ENCODE results near the gene DHRS1.
"Not testable (repeated sequence)": the region's sequence is repeated elsewhere in the genome, so short reads cannot be mapped to it uniquely, and the experiment has no call there.

Gene DHRS1

DNA sequence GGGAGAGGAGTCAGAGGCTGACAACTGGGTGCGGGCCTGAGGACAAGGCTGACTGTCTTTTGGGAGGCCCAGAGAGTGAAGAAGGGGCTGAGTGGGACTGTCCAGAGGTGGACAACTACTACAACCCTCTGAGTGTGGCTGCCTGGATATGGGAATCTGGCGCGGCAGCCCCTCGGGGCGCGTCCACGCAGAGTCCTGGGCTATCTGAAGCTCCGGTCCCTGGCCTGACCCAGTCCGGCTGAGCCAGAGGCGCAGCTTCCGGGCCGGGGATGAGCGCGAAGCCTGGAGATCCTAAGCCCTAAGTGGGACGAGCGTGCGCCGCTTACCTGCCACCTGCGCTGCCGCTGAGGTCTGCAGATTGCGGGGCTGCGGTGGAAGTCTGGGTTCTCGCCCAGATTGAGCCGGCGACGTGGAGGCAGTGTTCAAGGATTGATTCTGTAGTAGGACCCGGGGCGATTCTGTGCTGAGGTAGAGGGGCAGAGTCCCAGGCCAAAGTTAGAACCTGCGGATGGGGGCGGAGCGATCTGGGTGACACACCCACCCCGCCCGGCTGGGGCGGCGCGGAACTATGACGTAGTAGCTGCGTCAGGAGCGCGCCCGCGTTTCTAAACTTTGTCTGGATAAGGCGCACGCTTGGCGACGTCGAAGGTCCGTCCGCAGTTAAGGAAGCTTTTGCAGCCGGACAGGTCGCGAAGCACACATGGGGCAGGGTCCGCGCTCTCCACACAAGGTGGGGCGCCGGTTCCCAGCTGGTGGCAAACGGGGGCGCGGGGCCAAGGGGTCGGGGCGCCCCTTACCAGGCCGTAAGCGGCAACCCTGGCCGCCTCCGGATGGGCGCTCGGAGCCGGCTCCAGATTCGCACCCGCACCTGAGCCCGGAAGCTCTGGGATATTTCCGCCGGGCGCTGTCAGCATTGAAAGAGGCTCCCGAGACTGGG is at the start of gene DHRS1, which contains the start of gene NOP9:
TSS of gene DHRS1 (minus strand) at position 526 of the 937 bp plus-strand sequence. CDS start 674 bp downstream, outside the sequence.
TSS of gene NOP9 (plus strand) at position 596 of the 937 bp plus-strand sequence. CDS start at position 701, 105 bp downstream.
- no peak for DNase-seq

DNA sequence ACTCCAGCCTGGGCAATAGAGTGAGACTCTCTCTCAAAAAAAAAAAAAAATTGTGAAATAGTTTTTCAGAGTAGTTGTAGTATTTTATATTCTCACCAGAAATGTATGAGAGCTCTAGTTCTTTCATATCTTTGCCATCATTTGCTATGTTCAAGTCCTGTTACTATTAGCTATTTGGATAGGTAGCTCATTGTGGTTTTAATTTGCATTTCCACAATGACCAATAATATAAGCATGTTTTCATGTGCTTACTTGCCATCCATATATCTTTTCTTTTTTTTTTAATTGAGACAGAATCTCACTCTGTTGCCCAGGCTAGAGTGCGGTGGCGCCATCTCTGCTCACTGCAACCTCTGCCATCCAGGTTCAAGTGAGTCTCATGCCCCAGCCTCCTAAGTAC is 48.6 kb upstream of the DHRS1 start:
- no peak for DNase-seq

DNA sequence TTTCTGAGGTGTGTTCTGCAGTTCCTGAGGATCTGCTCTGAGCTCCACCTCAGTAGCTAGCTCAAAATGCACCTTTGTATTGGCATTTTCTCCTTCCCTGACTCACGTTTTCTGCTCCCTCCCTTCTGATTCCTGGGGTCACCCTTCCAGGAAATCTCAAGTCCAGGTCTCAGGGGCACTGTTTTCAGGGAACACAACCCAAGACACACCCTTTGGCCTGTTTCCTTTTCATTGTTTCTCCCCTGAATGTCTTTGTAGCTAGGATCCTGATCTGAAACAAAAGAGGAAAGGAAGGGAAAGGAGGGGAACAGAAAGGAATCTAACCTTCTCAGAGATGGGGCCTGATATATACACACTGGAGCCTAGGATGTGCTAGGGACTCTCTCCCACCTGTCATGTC is 47.6 kb upstream of the DHRS1 start:
- no peak for DNase-seq

DNA sequence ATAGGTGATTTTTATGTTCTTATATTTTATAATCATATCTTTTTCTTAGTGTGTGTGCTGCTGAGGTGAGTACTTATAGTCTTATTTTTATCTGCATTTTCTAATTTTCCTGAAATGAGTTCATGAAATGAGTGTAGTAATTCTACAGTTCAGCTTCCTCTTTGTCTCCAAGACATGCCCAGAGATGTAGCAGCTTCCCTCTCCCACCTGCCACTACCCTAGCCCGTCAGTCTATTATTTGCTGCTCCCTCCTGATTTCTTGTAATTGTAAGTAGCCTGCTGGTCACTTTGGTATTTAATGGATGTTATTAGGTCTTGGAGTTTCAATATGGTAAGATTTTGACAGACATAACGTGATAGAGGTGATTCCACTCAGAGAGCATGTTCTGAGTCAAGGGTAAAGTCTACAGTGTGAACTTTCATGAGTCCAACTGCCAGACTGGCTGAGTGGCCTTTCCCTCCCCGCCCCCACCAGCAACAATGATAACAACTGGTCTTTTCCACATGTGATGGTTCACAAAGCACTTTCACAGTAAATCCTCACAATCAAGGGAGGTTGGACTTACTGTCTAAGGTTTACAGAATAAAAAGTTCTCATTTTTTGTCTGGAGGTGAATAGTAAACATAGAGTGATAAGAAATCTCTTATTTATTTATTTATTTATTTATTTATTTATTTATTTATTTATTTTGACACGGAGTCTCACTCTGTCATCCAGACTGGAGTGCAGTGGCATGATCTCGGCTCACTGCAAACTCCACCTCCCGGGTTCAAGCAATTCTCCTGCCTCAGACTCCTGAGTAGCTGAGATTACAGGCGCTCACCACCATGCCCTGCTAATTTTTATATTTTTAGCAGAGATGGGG is 44.4 kb upstream of the DHRS1 start:
- no peak for DNase-seq

- no peak for DNase-seq
Observed at GRCh38 chr14:24342889-24343288, 43.3 kb upstream of the DHRS1 start.

DNA sequence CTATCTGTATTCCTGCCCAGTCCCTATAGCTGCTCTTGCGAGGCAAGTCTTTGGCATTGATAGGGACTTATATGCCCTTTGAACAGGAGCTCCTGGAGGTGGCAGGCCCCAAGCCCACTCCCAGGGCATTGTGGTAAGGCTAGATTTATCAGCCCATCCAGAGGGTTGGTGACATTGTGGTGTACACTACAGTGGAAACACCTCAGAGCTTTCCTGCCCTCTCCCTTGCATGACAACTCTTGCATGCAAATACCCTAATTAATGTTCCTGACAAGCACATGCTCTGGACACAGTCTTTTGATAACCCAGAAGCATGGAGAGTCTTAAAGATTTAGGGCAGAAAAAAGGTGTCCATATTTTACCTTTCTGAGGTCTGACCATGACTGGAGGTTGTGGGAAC is 41.0 kb upstream of the DHRS1 start:
- DNase-seq: no peak

GRCh38 chr14:24339284-24340151 is 39.9 kb upstream of the DHRS1 start, which contains the start of gene RIPK3:
Gene RIPK3, minus strand, starts transcription at chr14:24339991. Its CDS starts 165 bp downstream, at chr14:24339826.
- DNase-seq: no peak

DNA sequence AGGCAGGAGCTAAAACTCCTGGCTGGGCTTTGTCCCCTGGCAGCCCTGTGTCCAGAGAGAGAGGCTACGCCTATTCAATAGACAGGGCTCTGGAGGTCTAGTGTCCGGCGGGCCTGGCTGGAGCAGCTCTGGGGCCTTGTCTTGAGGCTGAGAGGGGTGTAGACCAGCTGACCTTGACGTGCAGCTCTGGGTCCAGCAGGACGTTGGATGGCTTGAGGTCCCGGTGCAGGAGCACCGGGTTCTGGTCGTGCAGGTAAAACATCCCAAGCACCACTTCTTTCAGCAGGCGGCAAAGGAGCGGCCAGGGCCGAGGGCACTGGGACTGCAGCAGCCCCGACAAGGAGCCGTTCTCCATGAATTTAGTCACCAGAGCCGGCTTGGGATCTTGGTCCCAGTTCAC is 39.3 kb upstream of the DHRS1 start:
- DNase-seq: no peak

GRCh38 chr14:24337824-24338175 is 38.2 kb upstream of the DHRS1 start:
- no peak for DNase-seq

- no peak for DNase-seq
Observed at GRCh38 chr14:24337144-24337823, 37.7 kb upstream of the DHRS1 start.

- no peak for DNase-seq
Observed at GRCh38 chr14:24335461-24336171, 36.0 kb upstream of the DHRS1 start.

GRCh38 chr14:24334431-24335291 is 35.1 kb upstream of the DHRS1 start, which contains the start of gene ADCY4:
Gene ADCY4, minus strand, starts transcription at chr14:24335071. Its CDS starts 419 bp downstream, at chr14:24334652.
- no peak for DNase-seq

DNA sequence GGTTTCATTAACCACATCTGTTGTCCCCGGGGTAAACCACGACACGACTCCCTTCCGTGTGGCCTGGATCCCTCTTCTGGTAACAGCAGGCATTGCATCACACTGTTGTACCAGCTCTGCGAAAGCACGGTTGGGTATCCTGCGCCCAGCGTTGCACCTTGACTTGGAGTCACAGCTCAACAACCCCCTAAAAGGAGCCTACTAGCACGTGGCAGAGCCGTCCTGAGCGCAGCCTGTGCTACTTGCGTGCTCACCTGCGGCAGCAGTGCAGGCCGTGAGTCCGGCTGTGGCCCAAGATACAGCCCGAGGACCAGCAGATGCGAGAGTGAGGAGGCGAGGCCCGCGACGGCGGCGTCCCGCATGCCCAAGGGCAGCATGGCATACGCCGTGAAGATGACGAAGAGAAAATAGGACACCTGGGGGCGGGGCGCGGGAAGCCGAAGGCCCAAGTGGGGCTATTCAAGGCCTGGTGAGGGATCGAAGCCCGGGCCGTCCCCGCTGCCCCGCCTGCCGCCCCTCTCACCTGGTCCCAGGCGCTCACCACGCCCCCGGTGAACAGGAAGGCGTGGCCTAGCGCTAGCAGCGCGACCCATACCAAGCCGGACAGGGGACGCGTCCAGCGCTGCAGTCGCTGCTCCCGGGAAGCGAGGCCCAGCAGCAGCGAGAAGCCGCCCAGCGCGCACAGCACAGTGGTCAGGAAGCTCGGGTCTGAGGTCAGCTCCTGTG is 32.9 kb upstream of the DHRS1 start:
- no peak for DNase-seq

GRCh38 chr14:24331731-24332267 is 32.2 kb upstream of the DHRS1 start:
- no peak for DNase-seq

GRCh38 chr14:24330973-24331674 is 31.5 kb upstream of the DHRS1 start:
- DNase-seq: no peak

DNA sequence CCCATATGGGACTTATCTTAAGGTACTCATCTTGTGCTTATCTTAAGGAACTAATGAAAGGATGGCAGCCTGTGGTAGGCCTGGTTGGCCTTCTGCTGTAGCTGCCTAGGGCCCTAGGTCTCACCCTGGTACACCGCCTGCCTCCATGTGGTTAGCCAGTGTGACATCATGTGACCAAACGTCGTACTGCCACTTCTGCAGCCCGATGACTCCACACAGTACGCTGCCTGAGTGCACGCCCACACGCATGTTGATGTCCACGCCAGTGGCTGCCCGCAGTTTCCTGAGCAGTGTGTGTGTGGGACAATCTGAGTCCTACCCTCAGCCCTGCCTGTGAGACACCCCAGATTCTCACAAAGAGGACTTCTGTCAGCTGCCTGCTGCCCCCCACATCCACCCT is 30.2 kb upstream of the DHRS1 start:
- no peak for DNase-seq

- no peak for DNase-seq
Observed at GRCh38 chr14:24329073-24329663, 29.6 kb upstream of the DHRS1 start.

GRCh38 chr14:24327914-24328313 is 28.3 kb upstream of the DHRS1 start:
- DNase-seq: not testable (repeated sequence)
